ENCODE measurements around the gene JKAMP. TPM values are rescaled to one million over a fixed set of nuclear protein-coding genes. Genes with fewer than 3 reads are reported as not detected.
"Not testable (repeated sequence)": the region's sequence is repeated elsewhere in the genome, so short reads cannot be mapped to it uniquely, and the experiment has no call there.

Gene JKAMP
- total and polyA plus RNA-seq, 9 donors: 21.6 to 67.1 (median 30.6) TPM

GRCh38 chr14:59438195-59438647 lies 46.1 kb upstream of the JKAMP start:
- H3K9me3 ChIP-seq: no peaks in the 10 kb centered on the region
- intact Hi-C loops (cut with DNase I): no loop called here
- no peak overlapping the region for H3K27ac ChIP-seq
- H3K36me3 ChIP-seq: no peaks in the 10 kb centered on the region
- no peak overlapping the region for H3K4me3 ChIP-seq
- no peaks in the 10 kb centered on the region for H3K4me1 ChIP-seq (ENCODE audit: insufficient read depth)
- DNase-seq: no peak
- WGBS, 3 donors: 55 to 78% (median 67%) methylated on average over 1 of the region's 1 CpG
- no peaks in the 10 kb centered on the region for H3K27me3 ChIP-seq
- no peak for TF ChIP-seq EP300 (IDR thresholded peaks at IDR 0.05)

- Histone ChIP-seq H3K27me3 (no peaks in the 10 kb centered on the region), H3K27ac (no peak overlapping the region), H3K36me3 (no peaks in the 10 kb centered on the region), H3K4me1 (ENCODE audit: insufficient read depth) (no peaks in the 10 kb centered on the region), H3K9me3 (no peaks in the 10 kb centered on the region), H3K4me3 (no peak overlapping the region)
- no peak for DNase-seq
- TF ChIP-seq CTCF (IDR thresholded peaks at IDR 0.05) (no peak), EP300 (IDR thresholded peaks at IDR 0.05) (no peak)
- intact Hi-C loops (cut with DNase I): no loop called here
- 23 to 38% (median 37%) methylated on average over 5 of the region's 5 CpGs for WGBS, 3 donors
These were observed 44.9 kb upstream of the JKAMP start for GRCh38 chr14:59439256-59439965.

- not testable (repeated sequence) for DNase-seq; H3K27me3 ChIP-seq; H3K9me3 ChIP-seq; H3K4me1 ChIP-seq (ENCODE audit: insufficient read depth); H3K36me3 ChIP-seq; H3K27ac ChIP-seq; H3K4me3 ChIP-seq
- 83 to 93% (median 85%) methylated on average over 2 of the region's 2 CpGs for WGBS, 3 donors
- intact Hi-C loops (cut with DNase I): loop anchor here in 2 of 4 donors (5.0 to 10.0 kb wide), 2 partner anchors 321 to 944 kb away; no protein-coding TSS in a partner anchor
These were observed 35.6 kb upstream of the JKAMP start for GRCh38 chr14:59448673-59449072.

GRCh38 chr14:59450716-59451115 lies 33.6 kb upstream of the JKAMP start:
- 96 to 100% (median 98%) methylated on average over 3 of the region's 3 CpGs for WGBS, 3 donors
- Histone ChIP-seq H3K27me3 (no peaks in the 10 kb centered on the region), H3K9me3 (no peaks in the 10 kb centered on the region), H3K36me3 (no peaks in the 10 kb centered on the region), H3K27ac (no peak overlapping the region), H3K4me3 (no peak overlapping the region), H3K4me1 (ENCODE audit: insufficient read depth) (no peaks in the 10 kb centered on the region)
- TF ChIP-seq EP300 (IDR thresholded peaks at IDR 0.05) (no peak), CTCF (IDR thresholded peaks at IDR 0.05) (no peak), POLR2A (IDR thresholded peaks at IDR 0.05) (no peak)
- intact Hi-C loops (cut with DNase I): no loop called here
- no peak for DNase-seq

GRCh38 chr14:59451849-59452248 lies 32.5 kb upstream of the JKAMP start:
- WGBS, 3 donors: 93 to 99% (median 98%) methylated on average over 1 of the region's 1 CpG
- TF ChIP-seq CTCF (IDR thresholded peaks at IDR 0.05): no peak
- TF ChIP-seq POLR2A (IDR thresholded peaks at IDR 0.05): no peak
- TF ChIP-seq EP300 (IDR thresholded peaks at IDR 0.05): no peak
- Histone ChIP-seq H3K27ac (no peak overlapping the region), H3K27me3 (no peaks in the 10 kb centered on the region), H3K4me1 (ENCODE audit: insufficient read depth) (no peaks in the 10 kb centered on the region), H3K4me3 (no peak overlapping the region), H3K9me3 (no peaks in the 10 kb centered on the region), H3K36me3 (no peaks in the 10 kb centered on the region)
- intact Hi-C loops (cut with DNase I): no loop called here
- DNase-seq: no peak
